ENCODE results near the gene ATP6AP1.
"Not testable (repeated sequence)": the region's sequence is repeated elsewhere in the genome, so short reads cannot be mapped to it uniquely, and the experiment has no call there.

The ATP6AP1 gene

GRCh38 chrX:154399527-154400368, 28.7 kb upstream of the ATP6AP1 start:
- peak; percentile 31 for DNase-seq

GRCh38 chrX:154400369-154400817, 28.1 kb upstream of the ATP6AP1 start:
- not testable (repeated sequence) for DNase-seq

GRCh38 chrX:154401045-154401799, 27.3 kb upstream of the ATP6AP1 start:
- peak; percentile 47 for DNase-seq

GRCh38 chrX:154401918-154402621, 26.4 kb upstream of the ATP6AP1 start:
- peak; percentile 21 for DNase-seq

- DNase-seq = no peak
Observed at GRCh38 chrX:154402622-154403127, 25.8 kb upstream of the ATP6AP1 start.

- no peak for DNase-seq
Observed at GRCh38 chrX:154403192-154403591, 25.3 kb upstream of the ATP6AP1 start.

- DNase-seq = no peak
Observed at GRCh38 chrX:154403858-154404257, 24.6 kb upstream of the ATP6AP1 start.

- DNase-seq = no peak
Observed at GRCh38 chrX:154404625-154405192, 23.8 kb upstream of the ATP6AP1 start.

GRCh38 chrX:154408659-154409221, 19.7 kb upstream of the ATP6AP1 start:
- no peak for DNase-seq

GRCh38 chrX:154409222-154409871, 19.1 kb upstream of the ATP6AP1 start, which contains the start of gene DNASE1L1:
Gene DNASE1L1, minus strand, starts transcription at chrX:154409254. Its CDS starts 3,686 bp downstream, at chrX:154405568.
- DNase-seq = peak; percentile 53

GRCh38 chrX:154411981-154412340, 16.5 kb upstream of the ATP6AP1 start:
- peak; percentile 74 for DNase-seq

- DNase-seq = peak; percentile 61
Observed at GRCh38 chrX:154412468-154412867, 16.0 kb upstream of the ATP6AP1 start.

GRCh38 chrX:154413142-154413541, 15.3 kb upstream of the ATP6AP1 start:
- DNase-seq = no peak

GRCh38 chrX:154417157-154417556, 11.3 kb upstream of the ATP6AP1 start:
- no peak for DNase-seq

- DNase-seq = no peak
Observed at GRCh38 chrX:154419189-154419588, 9.3 kb upstream of the ATP6AP1 start.

GRCh38 chrX:154419688-154420401, 8.6 kb upstream of the ATP6AP1 start:
- no peak for DNase-seq

- no peak for DNase-seq
Observed at GRCh38 chrX:154420402-154420756, 8.1 kb upstream of the ATP6AP1 start.

- DNase-seq = no peak
Observed at GRCh38 chrX:154426916-154427770, 1.3 kb upstream of the ATP6AP1 start.

GRCh38 chrX:154429711-154430110, 1.2 kb downstream of the ATP6AP1 start:
- no peak for DNase-seq

- no peak for DNase-seq
Observed at GRCh38 chrX:154430479-154430878, 2.0 kb downstream of the ATP6AP1 start.

All from activated CD4-positive, alpha-beta T cell treated with anti-CD3 and anti-CD28 coated beads, Interleukin-2, Interleukin-6, amounts not matched to agents 100 ng/mL and 50 ng/mL, durations not matched to agents 16 hours and 8 hours (primary cell).